Amniotic epithelial cell (primary cell): ENCODE results near the gene HEATR5B.

Experiments used
- DNase-seq: peaks from one replicate; pipeline ENCODE4 v3.0.0-alpha.2; 2010; ENCODE audit warnings: low read depth

The HEATR5B gene

GRCh38 chr2:37083873-37084794 lies at the start of gene HEATR5B, which contains the start of gene GPATCH11:
HEATR5B (minus strand) TSS chr2:37084372; CDS start chr2:37083414, 958 bp downstream.
GPATCH11 (plus strand) TSS chr2:37084518; CDS start chr2:37088382, 3,864 bp downstream.
- DNase-seq = peak; percentile 94

GRCh38 chr2:37132914-37133313 lies 48.7 kb upstream of the HEATR5B start:
- DNase-seq = no peak

DNA sequence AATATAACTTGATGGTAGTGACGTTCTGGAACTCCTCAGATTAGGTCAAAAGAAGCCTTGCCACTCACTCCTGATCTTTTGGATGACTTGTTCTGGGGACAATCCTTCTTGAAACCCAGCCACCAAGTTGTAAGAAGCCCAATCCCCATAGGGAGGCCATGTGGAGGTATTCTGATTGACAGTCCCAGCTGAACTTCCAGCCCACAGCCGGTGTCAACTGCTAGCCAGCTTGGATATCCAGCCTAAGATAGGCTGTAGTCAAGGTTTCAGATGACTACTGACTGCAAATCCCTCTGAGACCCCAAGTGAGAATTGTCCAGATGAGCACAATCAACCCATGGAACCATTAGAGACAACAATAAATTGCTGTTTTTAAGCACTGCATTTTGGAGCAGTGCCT lies 41.2 kb upstream of the HEATR5B start:
- DNase-seq = no peak

DNA sequence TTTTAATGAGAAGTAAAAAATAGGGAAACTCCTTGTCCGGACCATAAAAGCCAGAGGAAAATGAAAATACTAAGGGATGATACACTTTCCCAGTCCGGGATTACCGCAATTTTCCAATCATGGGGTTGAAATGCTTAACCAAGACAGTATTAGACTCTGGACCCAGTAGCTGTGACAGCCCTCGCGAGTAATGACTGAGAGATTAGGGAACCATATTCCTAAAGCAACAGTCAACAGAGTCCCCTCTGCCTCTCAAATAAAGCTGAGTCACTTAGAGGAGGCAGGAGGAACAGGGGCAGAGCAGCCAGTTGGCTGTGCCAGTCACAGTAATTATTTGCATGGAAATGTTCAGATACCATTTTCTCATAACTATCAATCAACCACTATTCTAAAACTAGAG lies 35.0 kb upstream of the HEATR5B start:
- DNase-seq = no peak

DNA sequence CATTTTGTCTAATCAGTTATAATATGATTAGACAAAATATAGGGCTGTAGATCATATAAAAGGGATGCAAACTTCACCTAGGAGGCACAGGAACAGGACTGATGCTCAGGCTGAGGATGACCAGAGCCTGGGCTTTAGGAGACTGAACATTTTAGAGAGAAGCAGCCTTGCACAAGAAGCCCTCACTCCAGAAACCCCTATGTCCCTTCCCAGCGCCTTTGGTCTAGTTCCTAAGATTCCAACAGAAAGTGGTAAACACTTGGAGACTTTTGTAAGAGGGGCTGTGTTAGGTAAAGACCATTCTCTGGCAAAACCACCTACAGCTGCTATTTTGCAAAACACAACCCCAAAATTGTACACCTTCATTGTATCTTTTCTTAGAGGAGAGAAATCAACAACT lies 33.4 kb upstream of the HEATR5B start:
- no peak for DNase-seq

GRCh38 chr2:37111958-37112357 lies 27.8 kb upstream of the HEATR5B start:
- DNase-seq = no peak

DNA sequence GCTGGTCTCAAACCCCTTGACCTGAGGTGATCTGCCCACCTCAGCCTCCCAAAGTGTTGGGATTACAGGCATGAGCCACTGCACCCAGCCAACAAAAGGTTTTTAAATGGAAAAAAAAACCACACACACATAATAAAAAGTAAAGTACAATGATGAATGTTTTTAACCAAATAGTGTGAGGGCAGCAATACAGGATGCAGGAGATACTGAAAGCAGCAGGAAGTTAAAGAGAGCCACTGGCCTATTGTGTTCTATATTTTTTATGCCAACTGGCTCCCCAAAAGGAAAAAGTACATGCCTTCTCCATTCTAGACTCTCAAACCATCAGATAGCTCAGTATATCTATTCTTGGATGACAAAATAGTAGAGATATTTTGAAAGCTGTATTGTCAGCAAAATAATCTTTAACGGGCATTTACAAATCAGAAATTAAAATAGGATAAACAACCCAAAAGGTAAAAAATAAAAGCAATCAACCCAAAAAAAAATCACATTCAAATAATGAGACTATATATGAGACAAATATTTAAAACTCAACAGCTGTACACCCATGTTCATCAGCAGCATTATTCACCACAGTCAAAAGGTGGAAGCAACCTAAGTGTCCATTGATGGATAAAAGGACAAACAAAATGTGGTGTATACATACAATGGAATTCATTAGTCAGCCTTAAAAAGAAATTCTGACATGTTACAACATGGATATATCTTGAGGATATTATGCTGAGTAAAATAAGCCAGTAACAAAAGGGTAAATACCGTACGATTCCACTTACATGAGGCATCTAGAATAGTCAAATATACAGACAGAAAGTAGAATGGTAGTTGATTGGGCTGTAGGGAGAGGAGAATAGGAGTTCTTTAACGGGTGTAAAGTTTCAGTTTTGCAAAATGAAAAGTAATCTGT lies 26.4 kb upstream of the HEATR5B start:
- no peak for DNase-seq

GRCh38 chr2:37109523-37109922 lies 25.4 kb upstream of the HEATR5B start:
- DNase-seq = no peak

DNA sequence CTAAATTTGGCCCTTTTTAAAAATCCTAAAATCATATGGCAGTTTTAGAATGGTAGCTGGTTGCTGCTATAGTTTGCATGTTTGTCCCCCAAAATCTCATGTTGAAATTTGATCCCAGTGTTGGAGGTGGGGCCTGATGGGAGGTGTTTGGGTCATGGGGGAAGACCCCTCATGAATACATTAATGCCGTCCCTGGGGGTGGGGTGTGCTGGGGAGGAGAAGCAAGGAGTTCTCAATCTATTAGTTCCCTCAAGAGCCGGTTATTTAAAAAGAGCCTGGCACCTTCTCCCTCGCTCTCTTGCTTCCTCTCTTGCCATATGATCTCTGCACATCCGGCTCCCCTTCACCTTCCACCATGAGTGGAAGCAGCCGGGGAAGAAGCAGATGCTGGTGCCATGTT lies 21.0 kb upstream of the HEATR5B start:
- DNase-seq = no peak

DNA sequence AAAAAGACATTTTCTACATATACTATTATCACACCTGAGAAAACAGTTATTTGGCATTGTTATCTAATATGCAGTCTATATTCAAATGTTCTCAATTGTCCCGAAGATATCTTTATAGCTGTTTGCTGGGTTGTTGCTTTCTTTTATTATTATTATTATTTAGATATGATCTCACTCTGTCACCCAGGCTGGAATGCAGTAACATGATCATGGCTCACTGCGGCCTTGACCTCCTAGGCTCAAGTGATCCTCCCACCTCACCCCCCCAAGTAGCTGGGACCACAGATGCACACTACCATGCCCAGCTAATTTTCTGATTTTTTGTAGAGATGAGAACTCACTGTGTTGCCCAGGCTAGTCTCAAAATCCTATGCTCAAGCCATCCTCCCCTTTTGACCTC lies 20.0 kb upstream of the HEATR5B start:
- DNase-seq = no peak

DNA sequence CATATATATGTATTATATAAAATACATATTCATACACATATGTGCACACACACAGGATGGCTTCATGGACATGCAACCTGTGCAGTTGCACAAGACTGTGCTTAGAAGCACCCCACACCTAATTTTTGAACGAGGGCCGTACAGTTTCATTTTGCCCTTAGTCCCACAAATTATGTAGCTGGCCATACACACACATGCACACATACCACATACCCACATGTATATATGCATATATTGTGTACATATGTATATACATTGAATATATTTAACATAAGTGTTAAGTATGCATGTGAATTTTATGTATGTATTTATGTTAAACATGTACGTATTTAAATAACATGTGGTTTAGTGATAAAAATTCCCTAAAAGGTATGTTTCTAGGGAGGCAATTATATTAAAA lies 18.4 kb upstream of the HEATR5B start:
- DNase-seq = no peak

- no peak for DNase-seq
These were observed 15.9 kb upstream of the HEATR5B start for GRCh38 chr2:37100054-37100453.

DNA sequence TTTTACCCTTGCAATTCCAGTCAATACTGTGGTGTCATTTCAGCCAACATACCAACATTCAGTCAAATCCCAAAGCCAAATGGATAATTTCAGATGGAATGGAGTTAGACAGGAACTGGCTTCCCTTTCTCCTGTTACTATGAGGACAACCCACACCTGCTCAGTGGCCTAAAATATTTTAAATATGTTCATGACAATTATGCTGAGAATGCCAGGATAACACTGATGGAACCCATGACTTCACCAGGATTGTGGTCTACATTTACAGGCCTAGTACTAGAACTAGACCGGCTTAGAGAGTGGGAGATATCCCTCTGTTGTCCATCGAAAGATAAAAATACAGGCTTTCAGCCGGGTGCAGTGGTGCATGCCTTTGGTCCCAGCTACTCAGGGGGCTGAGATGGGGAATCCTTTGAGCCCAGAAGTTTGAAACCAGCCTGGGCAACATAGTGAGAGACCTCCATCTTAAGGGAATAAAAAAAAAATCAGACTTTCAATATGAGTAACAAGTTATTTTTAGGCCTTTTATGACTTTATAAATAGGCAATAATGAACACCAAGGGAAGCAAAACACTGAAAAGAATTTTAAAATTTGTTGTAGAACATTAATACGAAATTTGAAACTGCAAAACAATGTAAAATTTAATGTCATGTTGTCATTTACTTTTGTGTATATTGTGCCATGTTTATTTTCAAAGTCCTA lies 14.4 kb upstream of the HEATR5B start:
- DNase-seq = no peak

DNA sequence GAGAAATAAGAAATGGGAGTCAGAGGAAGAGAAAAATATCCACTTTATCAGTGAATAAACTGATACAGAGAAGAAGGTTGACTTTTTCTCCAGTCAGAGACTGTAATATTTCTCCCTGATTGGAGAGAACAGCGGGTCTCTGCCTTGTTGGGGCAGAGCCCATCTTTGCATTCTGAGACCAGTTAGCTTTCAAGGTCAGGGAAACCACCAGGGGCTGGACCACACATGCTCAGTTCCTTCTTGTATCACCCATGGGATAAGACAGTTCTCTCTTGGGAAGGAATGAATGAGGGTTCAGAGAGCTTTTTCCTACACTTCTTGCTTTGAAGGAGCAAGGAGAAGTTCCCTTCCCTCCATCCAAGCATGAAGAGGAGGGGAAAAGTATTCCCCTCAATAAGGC lies 12.4 kb upstream of the HEATR5B start:
- DNase-seq = peak; percentile 4

GRCh38 chr2:37091873-37092272 lies 7.7 kb upstream of the HEATR5B start:
- no peak for DNase-seq

- no peak for DNase-seq
These were observed 5.9 kb upstream of the HEATR5B start for GRCh38 chr2:37090019-37090477.

GRCh38 chr2:37085731-37086147 lies 1.6 kb upstream of the HEATR5B start:
- peak; percentile 45 for DNase-seq

GRCh38 chr2:37084797-37085196 lies 625 bp upstream of the HEATR5B start:
- DNase-seq = no peak

GRCh38 chr2:37080689-37081088 lies 3.5 kb downstream of the HEATR5B start:
- DNase-seq = no peak

- no peak for DNase-seq
These were observed 3.9 kb downstream of the HEATR5B start for GRCh38 chr2:37080266-37080665.

DNA sequence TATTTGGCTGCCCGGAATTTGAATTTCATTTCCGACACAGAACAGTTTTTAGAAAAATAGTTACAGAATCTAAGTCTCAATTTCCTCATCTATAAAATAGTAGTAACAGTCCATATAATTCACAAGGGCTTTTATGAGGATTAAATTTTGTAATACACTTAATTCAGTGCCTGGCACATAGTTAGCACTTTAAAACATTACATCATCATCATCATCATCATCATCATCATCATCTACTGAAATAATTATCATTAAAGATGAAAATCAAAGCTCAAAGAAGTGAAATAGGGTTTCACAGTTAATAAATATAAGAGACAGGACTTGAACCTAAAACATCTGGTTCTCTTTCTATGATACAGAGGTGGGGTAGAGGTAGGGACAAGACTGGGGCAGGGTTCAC lies 13.2 kb downstream of the HEATR5B start:
- no peak for DNase-seq

GRCh38 chr2:37068686-37069085 lies 15.5 kb downstream of the HEATR5B start:
- DNase-seq = no peak
